Osteocyte (in vitro differentiated cells): ENCODE data around the gene FOXA2. TPM values are rescaled to one million over a fixed set of nuclear protein-coding genes. Genes with fewer than 3 reads are reported as not detected.
A peak's percentile ranks its signal among the peaks of the same experiment; 100 is the strongest.

Experiments used
- DNase-seq: peaks from one replicate; pipeline ENCODE4 v3.0.0; 2021; ENCODE audit warnings: mixed read lengths; ENCODE audit not compliant: unreplicated experiment; ENCODE audit errors: extremely low spot score
- H3K27ac Mint-ChIP-seq: one replicate; pipeline ENCODE4 v1.8.0; 2021; ENCODE audit warnings: mild to moderate bottlenecking, mixed read lengths; ENCODE audit not compliant: unreplicated experiment
- H3K27me3 Mint-ChIP-seq: one replicate; pipeline ENCODE4 v1.8.0; 2021; ENCODE audit warnings: mixed read lengths; ENCODE audit not compliant: unreplicated experiment
- H3K36me3 Mint-ChIP-seq: one replicate; pipeline ENCODE4 v1.8.0; 2021; ENCODE audit warnings: mixed read lengths; ENCODE audit not compliant: unreplicated experiment
- H3K4me1 Mint-ChIP-seq: one replicate; pipeline ENCODE4 v1.8.0; 2021; ENCODE audit warnings: mixed read lengths; ENCODE audit not compliant: unreplicated experiment
- H3K4me3 Mint-ChIP-seq: one replicate; pipeline ENCODE4 v1.8.0; 2021; ENCODE audit warnings: mild to moderate bottlenecking, moderate library complexity, mixed read lengths; ENCODE audit not compliant: unreplicated experiment
- H3K9me3 Mint-ChIP-seq: one replicate; pipeline ENCODE4 v1.8.0; 2021; ENCODE audit warnings: mixed read lengths; ENCODE audit not compliant: unreplicated experiment
- CTCF ChIP-seq: fragments of 200-600 bp; sonication (generic); IDR thresholded peaks from 2 replicates; pipeline ENCODE4 v1.5.0; 2021; ENCODE audit warnings: antibody characterized with exemption, mild to moderate bottlenecking, moderate library complexity
- total RNA-seq: library from RNA; stranded (reverse); gene quantifications from 2 replicates; pipeline ENCODE4 v1.2.1, GENCODE V29; 2021

FOXA2 gene
- total RNA-seq, 1 donor from 2014 or later: not detected

- Mint-ChIP-seq H3K9me3 (no peaks in the 10 kb centered on the region), H3K27me3 (peaks cover 7% of the 10 kb centered on the region), H3K4me3 (no peak overlapping the region), H3K27ac (no peak overlapping the region), H3K36me3 (no peaks in the 10 kb centered on the region), H3K4me1 (no peaks in the 10 kb centered on the region)
- DNase-seq: peak; percentile 57
- TF ChIP-seq CTCF: no peak
Measured at GRCh38 chr20:22533823-22534751, 50.3 kb downstream of the FOXA2 start.

- DNase-seq: peak; percentile 32
- TF ChIP-seq CTCF: no peak
- Mint-ChIP-seq H3K9me3 (no peaks in the 10 kb centered on the region), H3K27me3 (peaks cover 7% of the 10 kb centered on the region), H3K4me3 (no peak overlapping the region), H3K4me1 (no peaks in the 10 kb centered on the region), H3K36me3 (no peaks in the 10 kb centered on the region), H3K27ac (no peak overlapping the region)
Measured at GRCh38 chr20:22532598-22532997, 51.8 kb downstream of the FOXA2 start.

GRCh38 chr20:22531756-22532155, 52.6 kb downstream of the FOXA2 start:
- H3K36me3 Mint-ChIP-seq: no peaks in the 10 kb centered on the region
- no peak for TF ChIP-seq CTCF

GRCh38 chr20:22531056-22531615, 53.2 kb downstream of the FOXA2 start:
- H3K36me3 Mint-ChIP-seq: no peaks in the 10 kb centered on the region
- no peaks in the 10 kb centered on the region for H3K4me1 Mint-ChIP-seq
- no peak for TF ChIP-seq CTCF
- no peak overlapping the region for H3K27ac Mint-ChIP-seq
- peaks cover 7% of the 10 kb centered on the region for H3K27me3 Mint-ChIP-seq
- peak; percentile 68 for DNase-seq
- H3K4me3 Mint-ChIP-seq: no peak overlapping the region
- H3K9me3 Mint-ChIP-seq: no peaks in the 10 kb centered on the region

More at GRCh38 chr20:22531756-22532155, 52.6 kb downstream of the FOXA2 start:
- Mint-ChIP-seq H3K9me3 (no peaks in the 10 kb centered on the region), H3K27ac (no peak overlapping the region), H3K4me3 (no peak overlapping the region), H3K4me1 (no peaks in the 10 kb centered on the region), H3K27me3 (peaks cover 7% of the 10 kb centered on the region)
- DNase-seq: no peak
